Measurements from ENCODE around the gene MRM1. TPM values are rescaled to one million over a fixed set of nuclear protein-coding genes. Genes with fewer than 3 reads are reported as not detected.
A peak's percentile ranks its signal among the peaks of the same experiment; 100 is the strongest.
"Not testable (repeated sequence)": the region's sequence is repeated elsewhere in the genome, so short reads cannot be mapped to it uniquely, and the experiment has no call there.

MRM1 gene
- polyA plus RNA-seq, 2 donors = 4.6 to 6.1 TPM

DNA sequence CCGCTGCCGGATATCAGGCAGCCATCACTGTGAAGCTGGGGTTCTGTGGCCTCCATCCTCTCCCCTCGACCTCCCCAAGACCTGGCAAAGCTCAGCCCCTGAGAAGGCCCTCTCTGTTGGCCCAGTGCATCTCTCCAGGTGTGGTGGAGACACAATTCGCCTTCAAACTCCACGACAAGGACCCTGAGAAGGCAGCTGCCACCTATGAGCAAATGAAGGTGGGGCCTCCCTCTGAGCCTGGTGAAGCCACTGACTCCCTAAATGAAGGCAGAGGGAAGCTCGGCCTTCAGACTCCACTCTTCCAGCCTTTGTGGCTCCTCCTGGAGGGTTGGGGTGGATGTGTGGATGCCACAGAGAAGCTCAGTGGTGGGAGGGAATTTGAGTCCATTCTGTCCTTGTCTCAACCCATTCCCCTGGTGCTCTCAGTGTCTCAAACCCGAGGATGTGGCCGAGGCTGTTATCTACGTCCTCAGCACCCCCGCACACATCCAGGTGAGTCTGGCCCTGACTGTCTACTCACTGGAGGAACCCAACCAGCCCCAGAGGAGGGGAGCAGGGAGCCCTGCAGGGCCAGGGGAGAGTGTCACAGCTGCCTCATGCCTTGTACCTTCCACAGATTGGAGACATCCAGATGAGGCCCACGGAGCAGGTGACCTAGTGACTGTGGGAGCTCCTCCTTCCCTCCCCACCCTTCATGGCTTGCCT, 1.7 kb upstream of the MRM1 start:
- Histone ChIP-seq H3K27ac (ENCODE audit: low read depth in 2 of 2, low read length in 1 of 2) (no peak overlapping the region), H3K36me3 (ENCODE audit: control insufficient read depth in 2 of 2, insufficient read depth in 2 of 2, low read length in 1 of 2) (peaks cover 0 to 3% of the 10 kb centered on the region in 2 donors), H3K4me3 (ENCODE audit: low read depth in 1 of 2, low read length in 2 of 2) (no peak overlapping the region), H3K27me3 (ENCODE audit: control insufficient read depth in 1 of 2, insufficient read depth in 2 of 2, low read length in 2 of 2) (no peaks in the 10 kb centered on the region), H3K4me1 (ENCODE audit: control insufficient read depth in 2 of 2, insufficient read depth in 2 of 2, low read length in 1 of 2) (peaks cover 0 to 8% of the 10 kb centered on the region in 2 donors), H3K9me3 (ENCODE audit: control insufficient read depth in 2 of 2, insufficient read depth in 1 of 2, low read depth in 1 of 2, low read length in 1 of 2) (no peaks in the 10 kb centered on the region)
- WGBS, 2 donors = 88 to 91% methylated on average over 11 of the region's 11 CpGs

DNA sequence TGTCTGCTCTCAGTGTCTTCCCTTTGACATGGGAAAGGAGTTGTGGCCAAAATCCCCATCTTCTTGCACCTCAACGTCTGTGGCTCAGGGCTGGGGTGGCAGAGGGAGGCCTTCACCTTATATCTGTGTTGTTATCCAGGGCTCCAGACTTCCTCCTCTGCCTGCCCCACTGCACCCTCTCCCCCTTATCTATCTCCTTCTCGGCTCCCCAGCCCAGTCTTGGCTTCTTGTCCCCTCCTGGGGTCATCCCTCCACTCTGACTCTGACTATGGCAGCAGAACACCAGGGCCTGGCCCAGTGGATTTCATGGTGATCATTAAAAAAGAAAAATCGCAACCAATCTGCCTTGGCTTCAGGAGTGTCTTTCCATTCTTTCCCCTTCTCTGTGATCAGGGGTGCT, 918 bp upstream of the MRM1 start:
- WGBS, 2 donors = 69 to 74% methylated on average over 3 of the region's 3 CpGs
- Histone ChIP-seq H3K4me1 (ENCODE audit: control insufficient read depth in 2 of 2, insufficient read depth in 2 of 2, low read length in 1 of 2) (peaks cover 0 to 3% of the 10 kb centered on the region in 2 donors), H3K36me3 (ENCODE audit: control insufficient read depth in 2 of 2, insufficient read depth in 2 of 2, low read length in 1 of 2) (peaks cover 0 to 1% of the 10 kb centered on the region in 2 donors), H3K27ac (ENCODE audit: low read depth in 2 of 2, low read length in 1 of 2) (peak overlapping the region in 1 of 2 donors; percentile 91), H3K4me3 (ENCODE audit: low read depth in 1 of 2, low read length in 2 of 2) (no peak overlapping the region), H3K9me3 (ENCODE audit: control insufficient read depth in 2 of 2, insufficient read depth in 1 of 2, low read depth in 1 of 2, low read length in 1 of 2) (no peaks in the 10 kb centered on the region), H3K27me3 (ENCODE audit: control insufficient read depth in 1 of 2, insufficient read depth in 2 of 2, low read length in 2 of 2) (no peaks in the 10 kb centered on the region)

DNA sequence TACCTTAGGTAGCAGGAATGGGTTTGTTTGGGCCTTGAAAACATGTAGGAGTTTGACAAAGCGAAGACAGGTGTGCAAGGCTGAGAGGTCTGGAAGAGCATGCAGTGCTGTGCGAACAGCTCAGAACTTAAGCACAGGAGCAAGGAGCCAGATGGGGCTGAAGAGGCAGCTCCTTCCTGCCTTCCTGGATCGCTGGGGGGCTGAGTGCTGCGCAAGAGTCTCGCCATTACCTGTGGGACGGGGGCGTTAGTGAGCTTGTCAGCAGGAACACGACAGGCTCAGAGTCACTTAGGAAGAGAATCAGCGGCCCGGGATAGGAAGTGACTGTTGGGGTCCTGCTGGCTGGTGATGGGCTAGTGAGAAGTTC, 464 bp upstream of the MRM1 start:
- Histone ChIP-seq H3K36me3 (ENCODE audit: control insufficient read depth in 2 of 2, insufficient read depth in 2 of 2, low read length in 1 of 2) (peaks cover 0 to 1% of the 10 kb centered on the region in 2 donors), H3K9me3 (ENCODE audit: control insufficient read depth in 2 of 2, insufficient read depth in 1 of 2, low read depth in 1 of 2, low read length in 1 of 2) (no peaks in the 10 kb centered on the region), H3K4me1 (ENCODE audit: control insufficient read depth in 2 of 2, insufficient read depth in 2 of 2, low read length in 1 of 2) (peaks cover 0 to 3% of the 10 kb centered on the region in 2 donors), H3K27ac (ENCODE audit: low read depth in 2 of 2, low read length in 1 of 2) (peak overlapping the region; percentile 81 to 91), H3K27me3 (ENCODE audit: control insufficient read depth in 1 of 2, insufficient read depth in 2 of 2, low read length in 2 of 2) (no peaks in the 10 kb centered on the region), H3K4me3 (ENCODE audit: low read depth in 1 of 2, low read length in 2 of 2) (peak overlapping the region; percentile 73 to 93)
- WGBS, 2 donors = 16 to 20% methylated on average over 10 of the region's 10 CpGs

DNA sequence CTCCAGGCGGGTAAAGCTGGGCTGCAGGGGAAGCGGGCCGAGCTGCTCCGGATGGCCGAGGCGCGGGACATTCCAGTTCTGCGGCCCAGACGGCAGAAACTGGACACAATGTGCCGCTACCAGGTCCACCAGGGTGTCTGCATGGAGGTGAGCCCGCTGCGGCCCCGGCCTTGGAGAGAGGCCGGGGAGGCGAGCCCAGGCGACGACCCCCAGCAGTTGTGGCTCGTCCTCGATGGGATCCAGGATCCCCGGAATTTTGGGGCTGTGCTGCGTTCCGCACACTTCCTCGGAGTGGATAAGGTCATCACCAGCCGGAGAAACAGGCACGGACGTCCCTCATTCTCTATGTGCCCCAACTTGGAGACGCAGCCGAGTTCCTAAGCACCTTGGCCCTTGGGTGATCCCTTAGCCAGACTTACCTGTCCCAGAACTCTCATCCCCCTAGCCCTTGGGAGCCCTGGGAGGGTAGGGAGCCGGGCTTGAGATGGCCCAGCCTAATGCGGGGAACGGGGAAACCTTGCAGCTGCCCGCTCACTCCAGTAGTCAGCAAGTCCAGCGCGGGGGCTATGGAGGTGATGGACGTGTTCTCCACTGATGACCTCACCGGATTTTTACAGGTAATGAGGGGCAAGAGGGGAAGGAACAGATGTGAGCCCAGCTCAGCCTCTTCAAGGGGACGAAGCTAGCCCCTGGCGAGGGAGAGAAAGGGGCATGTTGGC, 806 bp downstream of the MRM1 start:
- peaks cover 0 to 1% of the 10 kb centered on the region in 2 donors for H3K36me3 ChIP-seq (ENCODE audit: control insufficient read depth in 2 of 2, insufficient read depth in 2 of 2, low read length in 1 of 2)
- H3K4me3 ChIP-seq (ENCODE audit: low read depth in 1 of 2, low read length in 2 of 2) = peak overlapping the region; percentile 73 to 93
- H3K4me1 ChIP-seq (ENCODE audit: control insufficient read depth in 2 of 2, insufficient read depth in 2 of 2, low read length in 1 of 2) = peaks cover 0 to 3% of the 10 kb centered on the region in 2 donors
- H3K9me3 ChIP-seq (ENCODE audit: control insufficient read depth in 2 of 2, insufficient read depth in 1 of 2, low read depth in 1 of 2, low read length in 1 of 2) = no peaks in the 10 kb centered on the region
- no peaks in the 10 kb centered on the region for H3K27me3 ChIP-seq (ENCODE audit: control insufficient read depth in 1 of 2, insufficient read depth in 2 of 2, low read length in 2 of 2)
- WGBS, 2 donors = 2% methylated on average over 38 of the region's 38 CpGs
- H3K27ac ChIP-seq (ENCODE audit: low read depth in 2 of 2, low read length in 1 of 2) = peak overlapping the region; percentile 81 to 91

DNA sequence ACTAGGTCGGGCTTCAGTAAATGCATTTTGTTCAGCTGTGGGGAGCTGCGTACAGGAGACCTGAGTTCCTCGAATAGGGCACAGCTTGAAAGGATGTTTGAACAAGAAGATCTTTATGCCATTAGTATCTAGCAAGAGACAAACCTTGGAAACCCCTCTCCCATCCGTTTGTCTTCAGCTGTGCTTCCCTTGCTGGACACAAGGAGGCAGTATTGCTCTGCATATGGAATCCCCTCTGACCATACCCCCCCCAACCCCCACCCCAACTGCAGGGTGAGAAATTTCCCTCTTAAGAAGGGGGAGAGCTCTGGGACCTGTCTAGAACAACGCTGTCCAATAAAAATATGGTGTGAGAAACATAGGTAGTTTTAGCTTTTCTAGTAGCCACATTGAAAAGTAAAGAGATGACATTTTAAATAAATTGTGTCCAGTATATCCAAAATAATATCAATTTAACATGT, 1.6 kb downstream of the MRM1 start:
- H3K36me3 ChIP-seq (ENCODE audit: control insufficient read depth in 2 of 2, insufficient read depth in 2 of 2, low read length in 1 of 2) = peaks cover 0 to 5% of the 10 kb centered on the region in 2 donors
- no peaks in the 10 kb centered on the region for H3K27me3 ChIP-seq (ENCODE audit: control insufficient read depth in 1 of 2, insufficient read depth in 2 of 2, low read length in 2 of 2)
- no peak overlapping the region for H3K27ac ChIP-seq (ENCODE audit: low read depth in 2 of 2, low read length in 1 of 2)
- 9 to 11% methylated on average over 5 of the region's 5 CpGs for WGBS, 2 donors
- peaks cover 0 to 3% of the 10 kb centered on the region in 2 donors for H3K4me1 ChIP-seq (ENCODE audit: control insufficient read depth in 2 of 2, insufficient read depth in 2 of 2, low read length in 1 of 2)
- peak overlapping the region; percentile 73 to 93 for H3K4me3 ChIP-seq (ENCODE audit: low read depth in 1 of 2, low read length in 2 of 2)
- no peaks in the 10 kb centered on the region for H3K9me3 ChIP-seq (ENCODE audit: control insufficient read depth in 2 of 2, insufficient read depth in 1 of 2, low read depth in 1 of 2, low read length in 1 of 2)

DNA sequence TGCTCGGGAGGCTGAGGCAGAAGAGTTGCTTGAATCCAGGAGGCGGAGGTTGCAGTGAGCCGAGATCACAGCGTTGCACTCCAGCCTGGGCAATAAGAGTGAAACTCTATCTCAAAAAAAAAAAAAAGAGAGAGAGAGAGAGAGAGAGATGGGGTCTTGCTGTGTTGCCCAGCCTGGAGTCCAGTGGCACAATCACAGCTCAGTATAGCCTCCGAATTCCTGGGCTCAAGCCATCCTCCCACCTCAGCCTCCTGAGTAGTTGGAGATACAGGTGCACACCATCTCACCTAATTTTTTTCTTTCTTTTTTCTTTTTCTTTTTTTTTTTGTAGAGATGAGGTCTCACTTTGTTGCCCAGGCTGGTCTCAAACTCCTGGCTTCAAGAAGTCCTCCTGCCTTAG, 3.6 kb downstream of the MRM1 start:
- H3K4me1 ChIP-seq (ENCODE audit: control insufficient read depth in 2 of 2, insufficient read depth in 2 of 2, low read length in 1 of 2); H3K36me3 ChIP-seq (ENCODE audit: control insufficient read depth in 2 of 2, insufficient read depth in 2 of 2, low read length in 1 of 2); H3K27ac ChIP-seq (ENCODE audit: low read depth in 2 of 2, low read length in 1 of 2); H3K9me3 ChIP-seq (ENCODE audit: control insufficient read depth in 2 of 2, insufficient read depth in 1 of 2, low read depth in 1 of 2, low read length in 1 of 2); H3K27me3 ChIP-seq (ENCODE audit: control insufficient read depth in 1 of 2, insufficient read depth in 2 of 2, low read length in 2 of 2); H3K4me3 ChIP-seq (ENCODE audit: low read depth in 1 of 2, low read length in 2 of 2): not testable (repeated sequence)
- 96 to 99% methylated on average over 5 of the region's 5 CpGs for WGBS, 2 donors

DNA sequence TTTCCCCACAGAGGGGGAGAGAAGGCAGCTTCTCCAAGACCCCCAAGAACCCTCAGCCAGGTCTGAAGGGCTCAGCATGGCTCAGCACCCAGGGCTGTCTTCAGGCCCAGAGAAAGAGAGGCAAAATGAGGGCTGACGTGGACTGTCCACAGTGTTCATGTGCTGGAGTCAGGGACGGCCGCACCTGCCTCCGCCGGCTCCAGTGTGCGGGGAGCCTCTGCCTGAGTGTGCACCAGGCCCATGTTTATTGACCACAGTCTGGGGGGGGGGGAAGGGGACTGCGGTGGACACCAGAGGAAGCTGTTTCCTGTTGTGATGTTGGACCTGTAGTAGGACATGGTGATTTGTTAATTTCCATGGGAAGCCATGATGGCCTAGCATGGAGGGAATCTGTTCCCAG, 6.9 kb downstream of the MRM1 start:
- H3K4me1 ChIP-seq (ENCODE audit: control insufficient read depth in 2 of 2, insufficient read depth in 2 of 2, low read length in 1 of 2) = peaks cover 0 to 3% of the 10 kb centered on the region in 2 donors
- H3K9me3 ChIP-seq (ENCODE audit: control insufficient read depth in 2 of 2, insufficient read depth in 1 of 2, low read depth in 1 of 2, low read length in 1 of 2) = no peaks in the 10 kb centered on the region
- no peak overlapping the region for H3K27ac ChIP-seq (ENCODE audit: low read depth in 2 of 2, low read length in 1 of 2)
- peaks cover 0 to 3% of the 10 kb centered on the region in 2 donors for H3K36me3 ChIP-seq (ENCODE audit: control insufficient read depth in 2 of 2, insufficient read depth in 2 of 2, low read length in 1 of 2)
- H3K4me3 ChIP-seq (ENCODE audit: low read depth in 1 of 2, low read length in 2 of 2) = no peak overlapping the region
- H3K27me3 ChIP-seq (ENCODE audit: control insufficient read depth in 1 of 2, insufficient read depth in 2 of 2, low read length in 2 of 2) = no peaks in the 10 kb centered on the region
- WGBS, 2 donors = 85 to 87% methylated on average over 7 of the region's 7 CpGs

DNA sequence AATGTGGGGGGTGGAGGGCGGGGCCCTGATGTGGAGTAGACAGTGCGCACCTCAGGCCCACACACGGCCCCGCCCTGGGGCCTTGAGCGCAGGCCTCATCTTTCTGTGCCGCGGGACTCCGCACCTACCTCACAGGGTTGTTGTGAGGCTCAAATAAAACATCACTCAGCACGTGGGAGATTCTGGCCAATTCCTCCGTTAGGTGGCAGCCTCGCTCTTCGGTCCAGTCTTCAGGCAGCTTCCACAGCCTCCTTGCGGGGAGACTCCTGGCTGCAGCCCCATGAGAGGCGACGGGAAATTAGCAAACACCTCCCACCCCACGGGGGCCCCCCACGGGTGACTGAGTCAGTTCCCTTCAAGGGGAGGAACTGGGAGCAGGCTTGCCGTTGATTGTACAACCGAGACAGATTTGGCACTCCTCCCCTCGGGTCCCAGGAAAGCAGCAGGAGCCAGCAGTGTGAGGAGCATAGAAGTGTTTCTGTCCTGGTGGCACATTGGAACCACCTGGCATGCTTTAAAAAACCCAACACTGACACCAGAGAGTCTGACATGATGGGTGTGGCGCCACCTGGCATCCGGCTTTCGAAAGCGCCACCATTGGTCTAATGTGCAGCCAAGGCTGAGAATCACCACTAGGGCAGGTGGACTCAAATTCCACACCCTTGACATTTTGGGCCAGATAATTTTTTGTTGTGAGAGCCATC, 7.6 kb downstream of the MRM1 start:
- Histone ChIP-seq H3K27ac (ENCODE audit: low read depth in 2 of 2, low read length in 1 of 2) (no peak overlapping the region), H3K4me3 (ENCODE audit: low read depth in 1 of 2, low read length in 2 of 2) (no peak overlapping the region), H3K4me1 (ENCODE audit: control insufficient read depth in 2 of 2, insufficient read depth in 2 of 2, low read length in 1 of 2) (peaks cover 0 to 3% of the 10 kb centered on the region in 2 donors), H3K9me3 (ENCODE audit: control insufficient read depth in 2 of 2, insufficient read depth in 1 of 2, low read depth in 1 of 2, low read length in 1 of 2) (no peaks in the 10 kb centered on the region), H3K27me3 (ENCODE audit: control insufficient read depth in 1 of 2, insufficient read depth in 2 of 2, low read length in 2 of 2) (no peaks in the 10 kb centered on the region), H3K36me3 (ENCODE audit: control insufficient read depth in 2 of 2, insufficient read depth in 2 of 2, low read length in 1 of 2) (peaks cover 0 to 3% of the 10 kb centered on the region in 2 donors)
- 39 to 41% methylated on average over 24 of the region's 24 CpGs for WGBS, 2 donors

DNA sequence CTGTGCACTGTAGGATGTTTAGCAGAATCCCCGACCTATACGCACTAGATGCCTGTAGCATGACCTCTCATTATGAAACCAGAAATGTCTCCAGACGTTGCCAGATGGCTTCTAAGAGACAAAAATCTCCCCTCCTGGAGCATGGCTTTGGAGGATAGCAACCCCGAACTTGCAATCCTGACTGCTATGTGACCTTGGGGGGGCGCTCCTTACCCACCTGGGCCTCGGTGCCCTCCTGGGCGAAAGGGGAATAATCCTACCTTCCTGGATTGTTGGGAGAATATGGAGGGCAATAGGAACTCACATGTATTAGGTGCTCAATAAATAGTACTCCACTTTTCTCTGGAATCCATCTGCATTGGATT, 8.1 kb downstream of the MRM1 start:
- no peaks in the 10 kb centered on the region for H3K27me3 ChIP-seq (ENCODE audit: control insufficient read depth in 1 of 2, insufficient read depth in 2 of 2, low read length in 2 of 2)
- H3K36me3 ChIP-seq (ENCODE audit: control insufficient read depth in 2 of 2, insufficient read depth in 2 of 2, low read length in 1 of 2) = peaks cover 0 to 3% of the 10 kb centered on the region in 2 donors
- H3K9me3 ChIP-seq (ENCODE audit: control insufficient read depth in 2 of 2, insufficient read depth in 1 of 2, low read depth in 1 of 2, low read length in 1 of 2) = no peaks in the 10 kb centered on the region
- WGBS, 2 donors = 81 to 86% methylated on average over 7 of the region's 7 CpGs
- H3K4me3 ChIP-seq (ENCODE audit: low read depth in 1 of 2, low read length in 2 of 2) = no peak overlapping the region
- peaks cover 0 to 3% of the 10 kb centered on the region in 2 donors for H3K4me1 ChIP-seq (ENCODE audit: control insufficient read depth in 2 of 2, insufficient read depth in 2 of 2, low read length in 1 of 2)
- H3K27ac ChIP-seq (ENCODE audit: low read depth in 2 of 2, low read length in 1 of 2) = no peak overlapping the region
